Prostate gland (tissue), 2 donors: ENCODE data around the gene KCNE1.
"Not testable (repeated sequence)": the region's sequence is repeated elsewhere in the genome, so short reads cannot be mapped to it uniquely, and the experiment has no call there.

Experiments used
- POLR2A ChIP-seq: fragments of 450-650 bp; IDR thresholded peaks from one replicate; pipeline ENCODE4 v1.6.1; 2016; ENCODE audit warnings: antibody characterized with exemption, mild to moderate bottlenecking
- TF ChIP-seq, protein P1 (sequence below), 4 experiments: fragments of 200-600 bp in 2 of 4; fragments of 450-650 bp in 2 of 4; sonication (generic) in 2 of 4; IDR thresholded peaks; 1 replicate in 3 of 4; 2 replicates in 1 of 4; pipeline ENCODE4 v1.5.1; 2016 to 2019; ENCODE audit warnings: antibody characterized with exemption in 4 of 4, mild to moderate bottlenecking in 2 of 4, moderate library complexity in 2 of 4

DNA sequence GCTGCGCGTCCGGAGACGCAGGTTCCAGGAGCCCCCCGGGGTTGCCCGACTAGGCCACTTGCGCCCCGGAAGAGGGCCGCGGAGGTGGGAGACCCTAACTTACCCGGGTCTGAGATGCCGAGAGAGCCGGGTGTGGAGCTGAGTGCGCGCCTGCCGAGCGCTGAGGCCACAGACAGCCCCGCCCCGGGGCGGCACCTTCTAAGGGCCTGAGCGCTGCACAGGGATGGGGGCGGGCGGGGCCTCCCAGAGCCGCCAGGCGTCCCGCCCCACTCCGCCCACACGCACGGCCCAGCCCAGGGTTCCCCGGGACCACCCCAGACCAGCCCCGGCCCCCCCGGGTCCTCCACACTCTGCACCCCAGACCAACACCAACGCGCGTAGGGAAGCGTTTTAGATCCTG lies 52.6 kb downstream of the KCNE1 start:
- TF ChIP-seq, protein P1, sequence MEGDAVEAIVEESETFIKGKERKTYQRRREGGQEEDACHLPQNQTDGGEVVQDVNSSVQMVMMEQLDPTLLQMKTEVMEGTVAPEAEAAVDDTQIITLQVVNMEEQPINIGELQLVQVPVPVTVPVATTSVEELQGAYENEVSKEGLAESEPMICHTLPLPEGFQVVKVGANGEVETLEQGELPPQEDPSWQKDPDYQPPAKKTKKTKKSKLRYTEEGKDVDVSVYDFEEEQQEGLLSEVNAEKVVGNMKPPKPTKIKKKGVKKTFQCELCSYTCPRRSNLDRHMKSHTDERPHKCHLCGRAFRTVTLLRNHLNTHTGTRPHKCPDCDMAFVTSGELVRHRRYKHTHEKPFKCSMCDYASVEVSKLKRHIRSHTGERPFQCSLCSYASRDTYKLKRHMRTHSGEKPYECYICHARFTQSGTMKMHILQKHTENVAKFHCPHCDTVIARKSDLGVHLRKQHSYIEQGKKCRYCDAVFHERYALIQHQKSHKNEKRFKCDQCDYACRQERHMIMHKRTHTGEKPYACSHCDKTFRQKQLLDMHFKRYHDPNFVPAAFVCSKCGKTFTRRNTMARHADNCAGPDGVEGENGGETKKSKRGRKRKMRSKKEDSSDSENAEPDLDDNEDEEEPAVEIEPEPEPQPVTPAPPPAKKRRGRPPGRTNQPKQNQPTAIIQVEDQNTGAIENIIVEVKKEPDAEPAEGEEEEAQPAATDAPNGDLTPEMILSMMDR (IDR thresholded peaks at IDR 0.05), result not testable (repeated sequence)
- TF ChIP-seq POLR2A, result not testable (repeated sequence)
